SKM-1 (cell line): ENCODE data around the gene GRM5.
"Not testable (repeated sequence)": the region's sequence is repeated elsewhere in the genome, so short reads cannot be mapped to it uniquely, and the experiment has no call there.

Source experiments
- DNase-seq: peaks from one replicate; lab custom pipeline; 2025; ENCODE audit not compliant: unreplicated experiment; lab: John Stamatoyannopoulos, UW

Gene GRM5

DNA sequence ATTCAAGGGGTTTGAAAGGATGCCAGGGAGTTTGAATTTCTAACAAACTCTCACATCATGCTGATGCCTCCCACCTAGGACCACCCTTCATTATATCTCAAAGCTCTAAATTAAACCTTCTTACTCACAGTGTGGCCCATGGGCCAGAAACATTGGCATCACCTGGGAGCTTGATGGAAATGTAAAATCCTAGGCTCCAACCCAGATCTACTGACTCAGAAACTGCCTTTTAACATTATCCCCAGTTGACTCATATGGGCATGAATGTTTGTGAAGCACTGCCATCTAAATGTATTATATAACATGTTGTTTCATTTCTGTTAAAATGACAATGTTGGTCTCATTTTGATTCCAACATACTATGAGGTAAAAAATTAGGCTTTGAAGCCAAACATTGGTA, 90.3 kb downstream of the GRM5 start:
- not testable (repeated sequence) for DNase-seq

DNA sequence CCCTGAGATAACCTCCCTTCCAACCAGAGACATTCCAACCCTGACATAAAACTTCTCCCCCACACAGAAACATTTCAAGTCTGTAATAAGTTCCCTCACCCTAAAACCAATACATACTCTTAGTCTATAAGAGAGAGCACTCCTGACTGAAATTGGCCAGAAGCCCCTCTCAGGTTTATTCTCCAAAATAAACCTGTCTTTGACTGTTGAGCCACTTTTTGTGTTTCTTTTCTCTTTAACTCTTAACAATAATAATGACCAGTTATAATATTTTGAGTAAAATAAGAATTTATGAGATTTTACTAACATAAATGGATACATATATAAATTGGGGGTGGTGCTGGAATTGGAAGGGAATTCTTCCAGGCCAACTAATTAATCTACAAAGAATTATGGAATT, 93.6 kb downstream of the GRM5 start:
- DNase-seq: no peak

DNA sequence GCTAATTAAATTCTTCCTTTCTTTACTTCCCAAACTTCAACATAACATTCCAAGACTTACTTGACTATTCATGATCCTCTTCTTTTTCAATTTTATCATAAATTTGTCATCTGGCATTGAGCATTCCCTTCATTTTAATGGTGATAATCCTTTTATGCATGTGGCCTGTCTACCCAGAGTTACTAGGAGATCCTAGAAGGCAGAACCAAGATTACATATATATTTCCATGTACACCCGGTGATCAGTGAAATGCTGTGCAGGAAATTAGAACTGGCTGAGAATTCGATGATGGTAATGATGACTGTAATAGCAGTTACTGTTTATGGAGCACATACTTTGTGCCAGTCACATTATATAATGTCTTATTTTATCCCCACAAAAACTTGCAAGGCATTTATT, 104.2 kb downstream of the GRM5 start:
- not testable (repeated sequence) for DNase-seq

DNA sequence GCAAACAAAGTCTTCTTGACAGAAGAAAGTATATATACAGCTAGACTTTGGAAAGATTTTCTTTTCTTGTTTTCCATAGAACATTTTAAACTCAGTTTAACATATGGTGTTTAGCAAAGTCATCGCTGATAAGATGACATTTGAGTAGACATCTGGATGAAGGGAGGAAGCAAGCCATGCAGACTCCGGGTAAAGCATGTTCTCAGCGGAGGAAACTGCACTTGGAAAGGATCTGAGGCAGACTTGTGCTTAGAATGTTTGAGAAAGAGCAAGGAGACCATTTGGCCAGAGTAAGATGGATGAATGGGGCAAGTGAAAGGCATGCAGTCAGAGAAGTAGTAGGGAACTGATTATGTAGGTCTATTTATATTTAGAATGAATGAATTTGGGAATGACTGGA, 105.9 kb downstream of the GRM5 start:
- DNase-seq: not testable (repeated sequence)

DNA sequence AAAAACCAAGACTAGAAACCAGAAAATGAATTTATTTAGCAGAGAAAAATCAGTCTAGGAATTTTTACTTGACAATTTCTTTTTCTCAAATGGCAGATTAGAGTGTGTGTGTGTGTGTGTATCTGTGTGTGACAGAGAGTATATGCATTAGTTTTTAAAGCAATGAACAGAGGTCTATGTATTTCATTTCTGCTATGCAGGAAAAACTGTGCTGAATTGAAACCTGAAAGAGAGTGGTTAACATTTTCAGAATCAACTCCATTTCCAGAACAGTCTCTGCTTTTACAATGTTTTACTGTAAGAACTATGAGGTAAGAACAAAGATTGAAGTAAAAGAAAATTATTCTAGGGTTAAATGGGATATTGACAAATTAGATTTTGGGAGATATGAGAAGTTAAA, 114.8 kb downstream of the GRM5 start:
- DNase-seq: no peak

DNA sequence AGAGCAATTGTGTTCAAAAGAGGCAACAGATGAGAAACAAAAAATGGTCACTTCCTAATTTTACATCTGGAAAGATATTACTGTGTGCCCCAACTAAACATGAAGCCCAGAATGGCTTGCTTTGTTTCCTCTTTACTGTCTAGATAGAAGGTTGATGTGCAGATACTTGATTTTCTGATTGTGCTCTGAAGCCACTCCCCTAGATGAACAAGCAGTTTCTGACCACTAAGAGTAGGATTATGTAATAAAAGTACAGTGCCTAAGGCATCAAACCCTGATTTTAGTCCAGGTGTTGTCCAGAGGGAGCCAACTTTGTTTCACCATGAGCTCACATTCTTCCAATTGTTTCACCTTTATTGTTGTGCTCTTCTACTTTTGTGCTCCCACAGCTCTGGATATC, 116.9 kb downstream of the GRM5 start:
- not testable (repeated sequence) for DNase-seq

DNA sequence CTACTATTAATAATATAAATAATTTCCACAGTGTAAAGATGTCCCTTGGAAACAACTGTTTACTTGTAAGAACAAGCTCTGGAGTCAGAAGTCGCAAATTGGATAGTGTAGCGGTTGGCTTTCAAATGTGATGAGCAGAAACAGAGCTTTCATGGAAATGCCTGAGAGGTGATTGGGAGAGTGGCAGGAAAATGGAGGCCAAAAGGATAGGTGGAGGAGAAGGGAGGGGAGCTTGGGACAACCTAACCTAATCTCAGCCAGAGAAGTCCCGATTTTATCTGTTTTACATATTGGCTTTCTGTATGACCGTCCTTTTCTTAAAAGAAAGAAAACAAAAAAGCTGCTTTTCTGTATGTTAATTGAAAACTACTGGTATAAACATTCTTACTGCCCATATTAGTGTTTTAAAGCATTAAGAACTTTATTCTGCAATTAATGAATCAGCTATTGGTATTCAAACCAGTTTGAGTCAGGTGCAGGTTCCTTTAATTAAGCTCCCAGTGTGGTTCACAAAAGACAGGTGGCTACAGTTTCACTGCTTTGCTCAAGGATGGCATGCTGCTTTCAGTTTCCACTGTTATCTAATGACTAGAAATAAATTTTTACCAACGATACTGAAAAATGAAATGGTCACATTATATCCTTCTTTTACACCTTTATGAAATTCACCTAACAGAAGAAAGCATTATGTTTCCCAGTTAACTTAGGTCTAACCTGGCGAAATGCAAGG, 117.8 kb downstream of the GRM5 start:
- DNase-seq: not testable (repeated sequence)

DNA sequence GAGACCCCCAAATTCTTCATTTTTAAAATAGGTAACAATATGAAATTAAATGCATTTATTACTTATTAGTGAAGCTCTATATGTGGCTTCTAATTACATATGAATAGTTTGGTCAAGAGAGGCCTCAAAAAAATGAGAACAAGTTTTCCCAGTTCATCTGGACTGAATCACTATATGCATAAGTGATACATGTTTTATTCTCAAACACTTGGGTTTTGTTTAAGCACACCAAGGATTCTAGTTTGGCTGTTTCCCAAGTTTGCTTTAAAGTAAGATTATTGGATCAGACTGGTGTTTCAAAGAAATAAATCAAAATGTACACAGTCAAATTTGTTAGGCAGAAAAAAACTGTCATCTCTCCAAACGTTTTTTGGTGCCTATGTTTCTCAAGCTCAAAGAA, 136.1 kb downstream of the GRM5 start:
- not testable (repeated sequence) for DNase-seq

DNA sequence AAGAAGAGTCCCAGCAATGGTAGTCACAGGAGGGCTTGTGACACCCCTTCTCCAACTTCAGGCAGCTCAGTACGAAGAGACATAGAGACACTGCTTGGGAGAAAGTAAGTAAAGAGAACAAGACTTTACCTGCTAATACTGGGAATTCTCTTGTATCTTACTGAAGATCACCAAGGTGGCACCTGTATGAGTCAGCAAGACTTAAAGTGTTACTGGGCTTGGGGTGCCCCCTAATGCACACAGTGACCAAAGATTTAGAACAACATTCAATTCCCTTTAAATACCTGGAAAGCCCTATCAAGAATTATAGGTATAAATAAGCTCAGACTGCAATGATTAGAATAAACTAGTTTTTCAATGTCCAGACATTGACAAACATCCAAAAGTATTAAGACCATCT, 148.7 kb downstream of the GRM5 start:
- not testable (repeated sequence) for DNase-seq

DNA sequence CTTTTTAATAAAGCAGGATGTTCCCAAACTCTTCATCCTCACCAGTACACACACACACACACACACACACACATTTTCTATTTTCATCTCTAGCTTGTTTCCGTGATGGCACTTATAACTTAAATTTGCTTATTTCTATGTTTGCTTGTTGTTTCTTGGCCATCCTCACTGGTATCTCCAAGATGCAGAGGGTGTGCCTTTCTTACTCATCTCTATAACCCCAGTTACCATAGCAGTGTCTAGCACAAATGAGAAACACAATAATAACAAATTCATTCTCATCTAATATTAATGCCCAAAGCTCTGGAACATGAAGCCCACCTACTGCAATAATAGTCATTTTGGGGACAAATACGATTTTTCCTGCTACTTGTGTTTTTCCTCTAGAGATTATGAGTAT, 156.3 kb downstream of the GRM5 start:
- no peak for DNase-seq

DNA sequence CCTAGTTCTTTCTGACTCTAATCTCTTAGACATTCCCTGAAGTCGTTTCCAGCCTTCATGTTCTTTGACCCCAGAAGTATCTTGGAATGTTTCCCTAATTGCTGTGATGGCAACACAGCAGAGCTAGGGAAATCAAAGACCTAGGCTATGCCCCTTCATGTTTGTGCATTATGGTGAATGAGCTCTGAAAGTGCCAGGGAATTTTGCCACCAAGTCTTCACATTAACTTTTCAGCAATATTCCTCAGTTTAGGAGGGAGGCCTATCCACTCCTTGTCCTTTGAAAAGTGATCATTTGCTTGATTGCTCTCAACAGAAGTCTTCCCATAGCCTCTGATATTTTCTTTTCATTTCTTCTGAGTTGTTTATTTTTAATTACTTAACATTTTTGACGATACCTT, 164.3 kb downstream of the GRM5 start:
- DNase-seq: not testable (repeated sequence)

DNA sequence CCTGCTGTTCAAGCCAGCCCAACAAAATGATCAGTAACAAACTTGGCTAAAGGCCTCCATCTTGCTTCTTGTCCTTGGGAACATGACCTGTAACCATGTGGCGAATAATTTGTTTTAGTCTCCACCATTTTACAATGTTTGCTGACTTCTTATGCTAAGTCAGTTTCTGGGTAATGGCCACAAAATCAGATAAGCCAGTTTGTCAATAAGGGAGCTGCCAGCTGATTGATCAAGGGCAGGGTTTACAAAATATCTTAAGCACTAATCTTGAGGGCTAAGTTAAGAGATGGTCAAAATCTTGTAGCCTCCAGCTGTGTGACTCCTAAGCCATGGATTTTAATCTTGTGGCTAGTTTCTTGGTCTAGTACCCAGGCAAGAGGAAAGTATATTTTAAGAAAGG, 176.9 kb downstream of the GRM5 start:
- DNase-seq: not testable (repeated sequence)

DNA sequence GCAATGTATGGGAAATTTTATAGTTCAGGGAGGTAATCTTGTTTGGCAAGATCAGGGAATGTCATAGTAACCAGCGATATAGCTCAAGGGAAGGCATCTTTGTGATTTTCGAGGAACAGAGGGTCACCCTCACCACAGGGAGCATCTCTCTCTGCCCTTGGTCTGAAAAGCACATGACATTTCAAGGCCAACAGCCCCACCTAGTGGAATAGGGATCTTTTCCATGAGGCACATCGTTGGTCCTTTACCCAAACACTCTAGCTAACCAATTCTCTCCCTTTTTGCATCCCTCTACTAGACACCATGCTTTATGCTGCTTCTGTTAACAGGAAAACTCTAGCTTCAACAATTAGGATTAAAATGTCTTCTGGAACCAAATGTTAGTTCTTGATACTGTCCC, 179.0 kb downstream of the GRM5 start:
- no peak for DNase-seq

DNA sequence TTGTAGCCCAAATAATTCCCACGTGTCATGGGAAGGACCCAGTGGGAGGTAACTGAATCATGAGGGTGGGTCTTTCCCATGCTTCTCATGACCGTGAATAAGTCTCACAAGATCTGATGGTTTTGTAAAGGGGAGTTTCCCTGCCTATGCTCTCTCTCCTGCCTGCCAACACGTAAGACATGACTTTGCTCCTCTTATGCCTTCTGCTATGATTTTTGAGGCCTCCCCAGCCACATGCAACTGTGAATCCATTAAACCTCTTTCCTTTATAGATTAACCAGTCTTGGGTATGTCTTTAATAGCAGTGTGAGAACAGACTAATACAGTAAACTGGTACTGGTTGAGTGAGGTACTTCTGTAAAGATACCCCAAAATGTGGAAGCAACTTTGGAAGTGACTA, 183.0 kb downstream of the GRM5 start:
- not testable (repeated sequence) for DNase-seq

DNA sequence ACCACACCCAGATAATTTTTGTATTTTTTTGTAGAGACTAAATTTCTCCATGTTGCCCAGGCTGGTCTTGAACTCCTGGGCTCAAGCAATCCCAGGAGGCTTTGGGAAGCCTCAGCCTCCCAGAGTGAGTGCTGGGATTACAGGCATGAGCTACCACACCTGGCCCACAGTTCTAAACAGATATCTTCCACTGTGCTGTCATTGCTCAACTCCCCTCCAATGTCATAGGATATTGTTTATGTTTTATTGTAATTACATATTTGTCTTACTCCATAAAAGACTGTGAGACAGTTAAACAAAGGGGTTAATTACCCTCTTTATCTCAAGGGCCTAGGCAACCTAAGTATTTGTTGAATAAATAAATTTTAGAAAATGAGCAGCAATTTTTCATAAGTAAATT, 204.2 kb downstream of the GRM5 start:
- DNase-seq: no peak

DNA sequence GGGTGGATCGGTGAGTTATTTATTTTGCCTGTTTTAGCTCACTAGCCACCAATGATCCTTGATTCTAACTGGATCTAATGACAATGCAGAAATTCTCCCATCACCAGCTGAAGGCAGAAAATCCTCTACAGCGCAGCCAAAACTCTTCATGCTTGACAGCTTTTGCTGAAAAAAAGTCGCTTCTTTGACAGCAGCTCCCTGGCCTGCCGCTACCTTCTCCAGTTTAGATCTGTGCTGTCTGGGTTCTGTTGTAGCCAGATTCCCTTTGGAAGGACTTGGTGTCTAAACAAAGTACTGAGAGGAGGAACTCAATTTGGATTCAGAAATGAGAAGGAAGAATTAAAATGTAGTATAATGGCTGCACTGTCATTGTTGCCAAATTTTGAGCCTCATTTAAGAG, 205.4 kb downstream of the GRM5 start:
- DNase-seq: not testable (repeated sequence)

DNA sequence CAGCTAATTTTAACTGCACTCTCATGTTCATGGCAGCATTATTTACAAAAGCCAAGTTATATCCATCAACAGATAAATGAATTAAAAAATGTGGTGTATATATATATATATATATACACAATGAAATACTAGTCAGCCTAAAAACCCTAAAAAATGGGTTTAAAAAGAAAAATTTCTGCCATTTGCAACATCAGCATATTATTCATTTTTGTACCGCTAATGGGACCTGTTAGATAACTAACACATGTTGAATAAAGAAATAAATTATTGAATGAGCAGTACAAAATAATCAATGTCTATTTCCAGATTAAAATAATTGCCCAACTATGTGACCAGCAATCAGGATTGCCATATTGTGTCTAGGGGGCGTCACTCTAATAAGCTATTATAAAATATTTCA, 211.8 kb downstream of the GRM5 start:
- DNase-seq: not testable (repeated sequence)

DNA sequence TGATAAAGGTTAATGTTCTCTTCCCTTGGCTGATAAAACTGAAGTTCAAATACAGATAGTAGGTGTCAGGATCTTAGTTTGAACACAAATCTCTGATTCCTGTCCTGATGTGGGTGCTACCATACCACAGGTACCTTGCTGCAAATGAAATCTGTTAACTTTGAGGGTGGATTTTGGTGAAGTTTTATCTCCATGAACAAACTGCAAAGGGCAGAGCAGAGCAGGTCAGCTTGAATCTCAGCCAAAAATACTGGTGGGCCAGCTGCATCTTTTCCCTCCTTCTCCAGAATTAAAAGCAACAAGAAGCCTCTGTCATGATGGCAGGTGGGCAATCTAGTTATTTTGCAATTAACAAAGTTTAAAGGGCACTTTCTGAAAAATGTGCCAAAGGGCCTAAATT, 214.2 kb downstream of the GRM5 start:
- DNase-seq: not testable (repeated sequence)

DNA sequence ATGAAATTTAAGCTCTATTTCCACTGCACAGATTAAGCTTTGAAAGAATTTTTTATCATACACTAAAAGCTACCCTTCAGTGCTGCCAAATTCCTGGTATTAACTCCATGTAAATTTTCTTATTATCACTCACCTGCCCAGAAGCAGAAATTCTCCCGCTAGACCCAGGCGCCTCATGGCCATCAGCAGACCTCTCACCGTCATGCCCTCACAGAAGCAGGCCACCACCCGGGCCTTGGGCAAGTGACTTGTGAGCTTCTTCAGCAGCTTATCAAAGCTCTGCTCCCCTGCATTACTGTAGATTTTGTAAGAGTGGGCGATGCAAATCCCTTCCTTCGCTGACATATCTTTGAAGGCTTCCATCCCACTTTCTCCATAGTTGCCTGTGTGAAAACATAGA, 216.0 kb downstream of the GRM5 start:
- DNase-seq: not testable (repeated sequence)

DNA sequence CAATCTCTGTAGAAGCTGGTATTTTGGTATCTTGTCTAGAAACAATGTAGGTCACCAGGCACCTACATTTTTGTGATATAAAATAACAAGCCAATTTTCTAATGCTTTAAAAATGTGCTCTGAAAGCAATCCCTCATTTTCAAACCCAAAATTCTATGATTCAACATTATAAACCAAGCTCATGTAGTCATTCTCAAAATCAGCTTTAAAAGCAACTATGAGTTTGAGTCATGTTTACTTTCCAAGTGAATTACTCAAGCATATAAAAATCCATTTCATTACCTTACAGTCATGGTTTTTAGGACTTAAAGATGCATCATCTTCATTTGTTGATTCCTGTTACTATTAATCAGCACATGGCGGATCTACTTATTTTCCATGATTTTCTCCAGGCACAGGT, 216.4 kb downstream of the GRM5 start:
- DNase-seq: no peak

DNA sequence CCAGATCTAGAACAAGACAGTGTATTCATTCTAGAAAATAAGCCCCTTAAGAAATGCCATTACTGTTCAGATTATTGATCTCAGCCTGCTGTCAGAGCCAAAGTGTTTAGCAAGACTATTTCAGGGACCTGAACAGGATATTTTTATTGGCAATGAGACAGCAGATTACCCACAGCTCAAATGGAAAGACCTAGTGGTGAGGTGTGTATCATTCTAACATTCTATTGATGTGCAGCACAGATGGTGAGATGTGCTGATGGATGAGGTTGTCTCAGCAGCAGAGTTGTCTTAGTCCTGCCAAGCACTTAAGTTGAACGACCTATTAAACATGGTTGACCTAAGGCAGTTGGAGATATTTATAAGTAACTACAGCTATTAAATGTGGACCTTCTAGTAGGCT, 219.5 kb downstream of the GRM5 start:
- not testable (repeated sequence) for DNase-seq

DNA sequence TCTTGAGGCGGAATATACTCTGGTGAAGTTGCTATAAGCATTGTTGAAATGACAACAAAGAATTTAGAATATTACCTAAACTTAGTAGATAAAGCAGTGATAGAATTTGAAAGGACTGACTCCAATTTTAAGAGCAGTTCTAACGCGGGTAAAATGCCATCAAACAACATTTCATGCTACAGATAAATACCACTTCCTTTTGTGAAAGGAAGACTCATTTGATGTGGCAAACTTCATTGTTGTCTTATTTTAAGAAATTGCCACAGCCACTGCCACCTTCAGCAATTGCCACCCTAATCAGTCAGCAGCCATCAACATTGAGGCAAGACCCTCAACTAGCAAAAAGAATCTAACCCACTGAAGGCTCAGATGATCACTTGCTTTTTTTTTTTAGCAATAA, 220.8 kb downstream of the GRM5 start:
- not testable (repeated sequence) for DNase-seq

DNA sequence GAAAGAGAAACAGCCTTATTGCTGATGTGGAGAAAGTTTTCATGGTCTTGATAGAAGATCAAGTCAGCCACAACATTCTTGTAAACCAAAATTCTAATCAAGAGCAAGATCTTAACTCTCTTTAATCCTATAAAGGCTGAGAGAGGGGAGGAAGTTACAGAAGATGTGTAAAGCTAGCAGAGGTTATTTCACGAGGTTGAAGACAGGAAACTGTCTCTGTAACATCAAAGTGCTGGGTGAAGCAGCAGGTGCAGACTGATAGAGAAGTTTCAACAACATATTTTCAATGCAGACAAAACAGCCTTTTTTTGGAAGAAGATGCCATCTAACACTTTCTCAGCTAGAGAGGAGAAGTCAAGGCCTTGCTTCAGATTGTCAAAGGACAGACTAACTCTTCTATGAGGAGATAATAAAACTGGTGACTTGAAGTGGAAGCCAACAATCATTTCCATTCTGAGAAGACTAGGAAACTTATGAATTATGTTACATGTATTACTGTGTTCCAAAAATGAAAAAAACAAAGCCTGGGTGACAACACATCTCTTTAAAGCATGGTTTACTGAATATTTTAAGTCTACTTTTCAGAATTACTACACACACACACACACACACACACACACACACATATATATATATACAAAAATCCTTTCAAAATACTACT, 221.9 kb downstream of the GRM5 start:
- DNase-seq: not testable (repeated sequence)
